Spleen (tissue), 11 donors: ENCODE measurements around the gene GKN2. TPM values are rescaled to one million over a fixed set of nuclear protein-coding genes. Genes with fewer than 3 reads are reported as not detected.

Experiments
- DNase-seq: peaks from one replicate; pipeline ENCODE4 v3.0.0-alpha.2; 2020
- H3K27ac ChIP-seq, 8 donors: fragments of 200-600 bp; sonication (generic) in 7 of 8; 1 replicate in 4 of 8; 2 replicates in 4 of 8; pipeline versions ENCODE4 v1.5.0 to v1.8.0; 2016 to 2021; ENCODE audit warnings: inconsistent platforms in 4 of 8, mild to moderate bottlenecking in 4 of 8, moderate library complexity in 1 of 8
- H3K27me3 ChIP-seq, 7 donors: fragments of 200-600 bp; sonication (generic) in 6 of 7; replicated peaks in 1 of 7; 1 replicate in 4 of 7; 2 replicates in 3 of 7; pipeline versions ENCODE4 v1.5.0 to v1.8.0; 2016 to 2021; ENCODE audit warnings: inconsistent platforms in 3 of 7, mild to moderate bottlenecking in 1 of 7
- H3K36me3 ChIP-seq, 6 donors: fragments of 200-600 bp; sonication (generic) in 5 of 6; 1 replicate in 4 of 6; 2 replicates in 2 of 6; pipeline versions ENCODE4 v1.5.0 to v1.8.0; 2016 to 2021; ENCODE audit warnings: inconsistent platforms in 2 of 6
- H3K4me1 ChIP-seq, 6 donors: fragments of 200-600 bp; sonication (generic) in 5 of 6; 1 replicate in 3 of 6; 2 replicates in 3 of 6; pipeline versions ENCODE4 v1.5.0 to v1.8.0; 2016 to 2021; ENCODE audit warnings: inconsistent platforms in 3 of 6
- H3K4me3 ChIP-seq, 8 donors: fragments of 200-600 bp; sonication (generic) in 7 of 8; 1 replicate in 4 of 8; 2 replicates in 4 of 8; pipeline versions ENCODE4 v1.5.0 to v1.8.0; 2016 to 2021; ENCODE audit warnings: inconsistent platforms in 4 of 8, mild to moderate bottlenecking in 4 of 8, moderate library complexity in 2 of 8
- H3K9me3 ChIP-seq, 8 donors: fragments of 200-600 bp; sonication (generic) in 7 of 8; 1 replicate in 4 of 8; 2 replicates in 4 of 8; pipeline versions ENCODE4 v1.5.0 to v1.8.0; 2016 to 2021; ENCODE audit warnings: inconsistent platforms in 4 of 8
- CTCF ChIP-seq, 11 experiments: fragments of 200-600 bp in 7 of 11; fragments of 450-650 bp in 4 of 11; sonication (generic) in 4 of 11; IDR thresholded peaks in 8 of 11; conservative IDR thresholded peaks in 3 of 11; 1 replicate in 7 of 11; 2 replicates in 4 of 11; pipeline versions ENCODE4 v1.4.0 to v1.8.0; 2016 to 2021; ENCODE audit warnings: antibody characterized with exemption in 11 of 11, inconsistent platforms in 4 of 11, mild to moderate bottlenecking in 1 of 11
- POLR2A ChIP-seq, 3 donors: fragments of 450-650 bp; IDR thresholded peaks; one replicate each; pipeline ENCODE4 v1.5.1; 2017; ENCODE audit warnings: antibody characterized with exemption in 3 of 3, mild to moderate bottlenecking in 1 of 3
- POLR2AphosphoS5 ChIP-seq, 3 donors: sonication (generic); formaldehyde crosslinking; IDR thresholded peaks; one replicate each; pipeline ENCODE4 v1.5.1; 2017; ENCODE audit warnings: antibody characterized with exemption in 3 of 3
- WGBS, 5 donors: extraction: QIAGEN DNeasy Blood & Tissue Kit in 3 of 5; methylation state at CpG; one replicate each; pipeline versions ENCODE4 v1.1.5 to v1.1.7; 2013 to 2018; 5-methylcytosine and 5-hydroxymethylcytosine counted together
- intact Hi-C: fragments of 100-400 bp; cut with DNase I; formaldehyde crosslinking; loops from one replicate; pipeline ENCODE4 v1.15.0; 2023; ENCODE audit warnings: low total_unique reads
- polyA plus RNA-seq, 3 donors: library from polyadenylated mRNA; stranded (reverse); fragments of 200-250 nt; gene quantifications; one replicate each; pipeline ENCODE4 v1.2.1, GENCODE V29; 2013
- total RNA-seq, 7 donors: library from RNA; depleted of rRNA in 3 of 7; stranded (reverse); fragments of >200 nt in 3 of 7; fragmentation: NEBNext Ultra II Directional in 4 of 7; extraction: Animal tissue kit (Norgen Biotek cat#: 25700) in 4 of 7; gene quantifications; one replicate each; pipeline versions ENCODE4 v1.1.0 to v1.2.1, GENCODE V29; 2016 to 2021
- donor health status: healthy with polysubstance abuse.
- donor health status: DM: no; HTN: no; CAD: no; lungs with moderate emphysema.
- donor health status: DM: no; HTN: no; CAD: no.
- donor health status: Bipolar disorder and iron deficiency.
- donor health status: healthy.
- donor health status: DM: no; HTN: no; CAD: no.
- donor health status: DM: yes; HTN: yes; CAD: no.

Gene GKN2
- total and polyA plus RNA-seq, 10 donors = 0.12 to 0.26 TPM; not detected in 8

- TF ChIP-seq POLR2AphosphoS5 (IDR thresholded peaks at IDR 0.05) (no peak), CTCF (IDR thresholded peaks at IDR 0.05 in 8 of 11, conservative IDR thresholded peaks at IDR 0.05 in 3 of 11) (no peak), POLR2A (IDR thresholded peaks at IDR 0.05) (no peak)
- H3K27me3 ChIP-seq = no peaks in the 10 kb centered on the region
- H3K4me3 ChIP-seq = no peak overlapping the region
- DNase-seq = no peak
- H3K4me1 ChIP-seq = peaks cover 0 to 11% (median 3%) of the 10 kb centered on the region in 6 donors
- peaks cover 0 to 4% (median 0%) of the 10 kb centered on the region in 8 donors for H3K9me3 ChIP-seq
- no peaks in the 10 kb centered on the region for H3K36me3 ChIP-seq
- H3K27ac ChIP-seq = no peak overlapping the region
- 25 to 77% (median 65%) methylated on average over 1 of the region's 1 CpG for WGBS, 5 donors
- intact Hi-C loops = no loop called here
Measured at GRCh38 chr2:68936889-68937288, 15.8 kb downstream of the GKN2 start.

GRCh38 chr2:68936427-68936826 is 16.3 kb downstream of the GKN2 start:
- Histone ChIP-seq H3K9me3 (peaks cover 0 to 4% (median 0%) of the 10 kb centered on the region in 8 donors), H3K4me3 (no peak overlapping the region), H3K27me3 (no peaks in the 10 kb centered on the region), H3K4me1 (peaks cover 0 to 11% (median 3%) of the 10 kb centered on the region in 6 donors), H3K36me3 (no peaks in the 10 kb centered on the region), H3K27ac (no peak overlapping the region)
- DNase-seq = no peak
- intact Hi-C loops = no loop called here
- TF ChIP-seq POLR2AphosphoS5 (IDR thresholded peaks at IDR 0.05) (no peak), POLR2A (IDR thresholded peaks at IDR 0.05) (no peak), CTCF (IDR thresholded peaks at IDR 0.05 in 8 of 11, conservative IDR thresholded peaks at IDR 0.05 in 3 of 11) (no peak)
- WGBS, 5 donors = 51 to 76% (median 59%) methylated on average over 2 of the region's 2 CpGs

GRCh38 chr2:68935471-68935870 is 17.2 kb downstream of the GKN2 start:
- TF ChIP-seq POLR2AphosphoS5 (IDR thresholded peaks at IDR 0.05) = no peak
- TF ChIP-seq POLR2A (IDR thresholded peaks at IDR 0.05) = no peak
- no peak for TF ChIP-seq CTCF (IDR thresholded peaks at IDR 0.05 in 8 of 11, conservative IDR thresholded peaks at IDR 0.05 in 3 of 11)
- no peaks in the 10 kb centered on the region for H3K36me3 ChIP-seq
- H3K4me3 ChIP-seq = no peak overlapping the region
- DNase-seq = no peak
- H3K27me3 ChIP-seq = no peaks in the 10 kb centered on the region
- H3K27ac ChIP-seq = no peak overlapping the region
- H3K4me1 ChIP-seq = peaks cover 0 to 11% (median 3%) of the 10 kb centered on the region in 6 donors
- H3K9me3 ChIP-seq = peaks cover 0 to 9% (median 0%) of the 10 kb centered on the region in 8 donors
- WGBS, 5 donors = 85 to 95% (median 92%) methylated on average over 5 of the region's 5 CpGs
- intact Hi-C loops = no loop called here

GRCh38 chr2:68934021-68934420 is 18.7 kb downstream of the GKN2 start:
- intact Hi-C loops = no loop called here
- H3K27ac ChIP-seq = no peak overlapping the region
- peaks cover 0 to 11% (median 3%) of the 10 kb centered on the region in 6 donors for H3K4me1 ChIP-seq
- peaks cover 0 to 5% (median 0%) of the 10 kb centered on the region in 8 donors for H3K9me3 ChIP-seq
- WGBS, 5 donors = 85 to 95% (median 95%) methylated on average over 3 of the region's 3 CpGs
- H3K27me3 ChIP-seq = no peaks in the 10 kb centered on the region
- TF ChIP-seq CTCF (IDR thresholded peaks at IDR 0.05 in 8 of 11, conservative IDR thresholded peaks at IDR 0.05 in 3 of 11) = no peak
- no peak for TF ChIP-seq POLR2A (IDR thresholded peaks at IDR 0.05)
- TF ChIP-seq POLR2AphosphoS5 (IDR thresholded peaks at IDR 0.05) = no peak
- H3K36me3 ChIP-seq = no peaks in the 10 kb centered on the region
- H3K4me3 ChIP-seq = no peak overlapping the region
- no peak for DNase-seq
